Measurements from ENCODE around the gene EVX2. TPM values are rescaled to one million over a fixed set of nuclear protein-coding genes. Genes with fewer than 3 reads are reported as not detected.

EVX2 gene
- total RNA-seq, 2 experiments from 2014 or later: not detected

DNA sequence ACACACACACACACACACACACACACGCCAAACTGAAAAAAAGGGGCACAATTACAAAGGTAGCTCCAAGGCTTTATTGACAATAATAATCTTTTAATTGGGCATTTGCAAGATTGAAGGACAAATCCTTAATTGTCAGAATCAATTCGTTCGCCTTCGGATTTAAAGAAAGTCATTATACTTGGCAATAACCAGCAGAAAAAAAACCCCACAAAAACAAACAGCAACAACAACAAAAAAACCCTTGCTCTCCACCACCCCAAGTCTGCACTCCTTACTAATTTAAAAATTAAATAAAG lies 44.0 kb upstream of the EVX2 start:
- peaks cover 31% of the 10 kb centered on the region for H3K4me1 Mint-ChIP-seq
- no peak overlapping the region for H3K27ac Mint-ChIP-seq
- CTCF ChIA-PET: interaction anchor here (0.7 to 4.2 kb wide), 30 partner anchors 8 to 1168 kb away, joined by 3 to 68 read pairs (median 6); no protein-coding TSS in a partner anchor
- H3K9me3 Mint-ChIP-seq (ENCODE audit: low read depth): no peaks in the 10 kb centered on the region
- ATAC-seq (no peak), DNase-seq (no peak)
- H3K27me3 Mint-ChIP-seq: peaks cover 69% of the 10 kb centered on the region
- H3K36me3 Mint-ChIP-seq (ENCODE audit: low read depth): no peaks in the 10 kb centered on the region
- POLR2A ChIA-PET: no interaction called here
- H3K4me3 Mint-ChIP-seq: peak overlapping the region; percentile 9
- intact Hi-C loops (cut with DNase I, micrococcal nuclease): loop anchor here (1.0 to 10.0 kb wide), 13 partner anchors 35 to 1793 kb away; partner anchors contain the start of gene SP9 (in 1 of the 2)

DNA sequence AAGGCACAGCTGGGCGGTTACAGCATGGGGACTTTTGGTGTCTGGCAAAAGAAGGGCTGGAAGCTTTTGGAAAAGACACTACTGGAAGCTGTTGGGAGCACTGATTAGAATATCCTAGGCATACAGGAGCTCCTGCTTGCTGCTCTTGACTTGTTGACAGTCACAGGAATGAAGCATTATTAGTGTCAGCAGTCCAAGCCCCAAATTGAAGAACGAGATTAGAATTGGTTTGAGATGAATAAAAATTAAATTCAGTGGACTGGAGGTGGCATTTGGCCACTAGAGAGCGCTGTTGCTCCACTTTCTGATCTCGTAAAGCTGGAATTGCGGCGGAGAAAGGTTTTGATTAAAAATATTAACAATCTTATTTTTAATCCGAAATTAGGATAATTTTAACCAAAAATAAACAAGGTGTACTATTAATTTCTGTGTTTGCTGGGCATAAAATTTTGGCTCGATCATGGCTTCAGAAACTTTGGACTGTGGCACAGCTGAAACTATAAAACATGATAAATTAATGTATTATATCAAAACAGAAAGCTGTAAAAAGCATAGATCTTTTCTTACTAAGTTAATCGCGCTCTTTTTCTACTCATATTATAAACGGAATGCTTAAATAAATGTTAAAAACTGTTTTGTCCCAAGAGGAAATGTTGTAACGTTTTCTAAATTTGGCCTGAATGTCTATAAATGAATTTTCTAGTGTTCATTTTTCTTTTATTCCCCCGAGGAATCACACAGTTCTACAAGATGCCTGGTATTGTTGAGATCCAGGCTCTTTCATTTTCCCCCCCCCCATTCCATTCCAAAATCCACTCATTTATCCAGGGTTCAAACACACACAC lies 43.4 kb upstream of the EVX2 start:
- POLR2A ChIA-PET: no interaction called here
- intact Hi-C loops (cut with DNase I, micrococcal nuclease): loop anchor here (1.0 to 10.0 kb wide), 13 partner anchors 35 to 1792 kb away; partner anchors contain the start of gene SP9 (in 1 of the 2)

DNA sequence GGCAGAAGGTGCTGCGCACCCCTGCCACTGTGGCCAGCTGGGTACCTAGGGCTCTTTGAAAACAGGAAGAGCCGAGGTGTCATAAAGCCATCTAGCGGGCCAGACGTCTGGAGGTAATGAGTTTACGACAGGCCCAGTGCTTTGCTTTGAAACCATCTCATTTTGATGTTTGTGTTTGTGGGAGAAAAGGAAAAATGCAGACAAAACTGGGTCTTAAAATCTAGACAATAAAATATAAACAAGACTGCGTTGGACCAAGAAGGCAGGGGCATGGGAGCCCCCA lies 42.0 kb upstream of the EVX2 start:
- H3K9me3 Mint-ChIP-seq (ENCODE audit: low read depth): no peaks in the 10 kb centered on the region
- H3K4me3 Mint-ChIP-seq: no peak overlapping the region
- no peaks in the 10 kb centered on the region for H3K36me3 Mint-ChIP-seq (ENCODE audit: low read depth)
- H3K4me1 Mint-ChIP-seq: peaks cover 24% of the 10 kb centered on the region
- CTCF ChIA-PET: interaction anchor here (1.1 to 4.2 kb wide), 8 partner anchors 8 to 727 kb away, joined by 3 to 68 read pairs (median 14); no protein-coding TSS in a partner anchor
- ATAC-seq (no peak), DNase-seq (no peak)
- POLR2A ChIA-PET: no interaction called here
- intact Hi-C loops (cut with DNase I, micrococcal nuclease): loop anchor here (2.0 to 10.0 kb wide), 7 partner anchors 37 to 1791 kb away; partner anchors contain the start of gene SP9 (in 1 of the 2)
- peaks cover 61% of the 10 kb centered on the region for H3K27me3 Mint-ChIP-seq
- H3K27ac Mint-ChIP-seq: no peak overlapping the region

More for the DNA sequence above, 43.4 kb upstream of the EVX2 start:
- no peak for ATAC-seq
- H3K36me3 Mint-ChIP-seq (ENCODE audit: low read depth): no peaks in the 10 kb centered on the region
- CTCF ChIA-PET: interaction anchor here (0.6 to 4.2 kb wide), 54 partner anchors 9 to 1169 kb away, joined by 3 to 68 read pairs (median 4); partner anchors contain the start of gene HOXD4
- H3K27ac Mint-ChIP-seq: no peak overlapping the region
- peak; percentile 81 for DNase-seq
- no peak overlapping the region for H3K4me3 Mint-ChIP-seq
- H3K9me3 Mint-ChIP-seq (ENCODE audit: low read depth): no peaks in the 10 kb centered on the region
- H3K4me1 Mint-ChIP-seq: peaks cover 31% of the 10 kb centered on the region
- H3K27me3 Mint-ChIP-seq: peaks cover 67% of the 10 kb centered on the region

DNA sequence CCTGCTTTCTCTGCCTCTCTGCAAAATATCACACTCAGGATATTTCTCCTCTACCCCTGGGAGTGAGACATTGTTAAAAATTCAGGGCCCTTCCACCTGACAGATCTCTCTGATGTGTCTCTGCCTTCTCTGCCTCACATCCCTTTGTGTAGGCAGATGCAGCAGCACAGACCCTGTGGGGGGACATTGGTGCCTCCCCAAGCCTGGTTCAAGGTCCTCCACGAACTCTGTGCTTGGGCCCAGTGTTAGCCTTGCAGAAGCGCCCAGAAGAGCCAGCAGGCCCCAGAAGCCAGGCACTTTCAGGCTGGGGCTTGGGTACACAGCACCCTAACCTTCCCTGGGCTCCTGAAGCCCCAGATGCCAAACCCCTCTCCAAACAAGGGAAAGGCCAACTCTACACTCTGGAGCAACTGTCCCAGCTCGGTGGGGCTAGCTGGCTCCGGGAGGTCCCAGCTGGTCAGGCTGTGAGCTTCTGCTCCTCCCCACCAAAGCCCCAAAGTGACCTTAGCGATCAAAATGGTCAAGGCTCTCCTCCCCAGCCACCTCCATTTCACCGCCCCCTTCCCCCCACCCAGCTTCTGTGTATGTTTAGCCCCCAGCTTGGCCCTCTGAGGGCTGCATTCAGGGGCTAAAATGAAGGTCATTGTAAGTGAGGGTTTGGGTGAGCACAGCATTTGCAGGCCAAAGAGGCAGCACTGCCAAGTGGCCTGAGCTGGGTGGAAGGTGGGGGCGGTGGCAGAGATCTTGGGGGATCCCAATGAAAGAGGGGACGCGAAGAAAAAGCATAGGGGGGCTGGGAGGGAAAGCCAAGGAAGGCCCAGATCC lies 41.4 kb upstream of the EVX2 start:
- intact Hi-C loops (cut with DNase I, micrococcal nuclease): loop anchor here (5.0 to 10.0 kb wide), 6 partner anchors 37 to 1790 kb away; partner anchors contain the start of genes EVX2 (in 1 of the 2) and SP9 (in 1 of the 2)
- H3K9me3 Mint-ChIP-seq (ENCODE audit: low read depth): no peaks in the 10 kb centered on the region
- no peak for ATAC-seq
- H3K4me1 Mint-ChIP-seq: peaks cover 22% of the 10 kb centered on the region
- peaks cover 65% of the 10 kb centered on the region for H3K27me3 Mint-ChIP-seq
- ChIA-PET POLR2A (no interaction called here), CTCF (interaction anchor here (1.1 to 4.2 kb wide), 8 partner anchors 9 to 727 kb away, joined by 3 to 68 read pairs (median 14); no protein-coding TSS in a partner anchor)
- no peak overlapping the region for H3K4me3 Mint-ChIP-seq
- H3K27ac Mint-ChIP-seq: no peak overlapping the region
- no peaks in the 10 kb centered on the region for H3K36me3 Mint-ChIP-seq (ENCODE audit: low read depth)
- DNase-seq: no peak

DNA sequence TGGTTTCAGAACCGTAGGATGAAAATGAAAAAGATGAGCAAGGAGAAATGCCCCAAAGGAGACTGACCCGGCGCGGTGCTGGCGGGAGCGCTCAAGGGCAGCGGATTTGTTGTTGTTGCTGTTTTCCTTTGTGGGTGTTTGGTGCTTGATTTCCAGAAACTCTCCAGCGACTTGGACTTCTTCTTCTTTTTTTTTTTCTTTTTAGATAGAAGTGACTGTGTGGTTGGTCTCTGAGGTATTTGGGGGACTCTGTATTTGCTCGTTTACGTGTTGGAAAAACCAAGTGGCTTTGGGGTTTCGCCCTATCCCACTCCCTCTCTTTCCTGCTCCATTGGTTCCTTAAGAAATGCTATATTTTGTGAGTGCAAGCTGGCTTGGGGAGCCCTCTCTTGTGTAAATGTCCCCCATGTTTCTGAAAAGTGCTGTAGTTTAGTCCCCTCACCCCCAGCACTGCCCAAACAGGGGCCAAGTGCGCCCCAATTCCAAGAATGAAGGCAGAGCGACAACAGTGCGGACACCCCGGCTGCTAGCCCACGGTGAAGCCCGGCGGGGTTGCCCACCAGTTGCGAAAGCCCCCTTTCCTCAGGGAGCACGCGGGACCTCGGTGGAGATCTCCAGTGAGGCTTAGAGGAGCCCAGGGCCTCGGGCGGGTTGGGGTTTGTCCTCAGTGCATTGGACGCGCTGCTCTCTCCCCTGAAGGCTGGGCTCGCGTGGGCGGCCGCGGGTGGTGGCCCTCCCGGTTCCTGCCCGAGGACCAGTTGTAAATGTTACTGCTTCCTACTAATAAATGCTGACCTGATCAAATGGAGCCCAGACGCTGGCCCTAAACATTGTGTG lies 40.6 kb upstream of the EVX2 start:
- ATAC-seq: no peak
- H3K4me1 Mint-ChIP-seq: peaks cover 22% of the 10 kb centered on the region
- H3K27me3 Mint-ChIP-seq: peaks cover 72% of the 10 kb centered on the region
- POLR2A ChIA-PET: no interaction called here
- no peak overlapping the region for H3K27ac Mint-ChIP-seq
- H3K36me3 Mint-ChIP-seq (ENCODE audit: low read depth): no peaks in the 10 kb centered on the region
- H3K4me3 Mint-ChIP-seq: no peak overlapping the region
- DNase-seq: no peak
- CTCF ChIA-PET: interaction anchor here (0.6 kb wide), 1 partner anchor 526 kb away, joined by 3 read pairs; no protein-coding TSS in a partner anchor
- H3K9me3 Mint-ChIP-seq (ENCODE audit: low read depth): no peaks in the 10 kb centered on the region
- intact Hi-C loops (cut with DNase I, micrococcal nuclease): loop anchor here (5.0 to 10.0 kb wide), 2 partner anchors 42 to 1790 kb away; partner anchors contain the start of genes EVX2 (in 1 of the 2) and SP9 (in 1 of the 2)

DNA sequence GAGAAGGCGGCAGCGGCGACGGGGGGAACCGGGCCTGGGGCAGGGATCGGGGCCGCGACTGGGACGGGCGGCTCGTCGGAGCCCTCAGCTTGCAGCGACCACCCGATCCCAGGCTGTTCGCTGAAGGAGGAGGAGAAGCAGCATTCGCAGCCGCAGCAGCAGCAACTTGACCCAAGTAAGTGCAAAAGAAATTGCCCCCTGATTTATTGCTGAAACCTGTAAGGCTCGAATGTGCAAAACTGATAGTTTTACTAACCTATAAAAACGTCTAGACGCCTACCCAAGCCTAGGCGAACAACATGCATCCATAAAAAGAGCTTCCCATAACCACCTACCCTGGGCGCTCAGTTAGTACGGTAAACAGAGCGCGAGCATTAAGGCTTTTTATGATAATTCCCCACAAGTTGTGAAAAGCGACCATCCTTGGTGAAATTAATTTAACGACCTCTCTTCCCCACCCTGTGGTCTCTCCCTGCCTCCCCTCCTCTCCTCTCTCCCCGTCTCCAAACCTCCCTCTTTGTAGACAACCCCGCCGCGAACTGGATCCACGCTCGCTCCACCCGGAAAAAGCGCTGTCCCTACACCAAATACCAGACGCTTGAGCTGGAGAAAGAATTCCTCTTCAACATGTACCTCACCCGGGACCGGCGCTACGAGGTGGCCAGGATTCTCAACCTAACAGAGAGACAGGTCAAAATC lies 39.8 kb upstream of the EVX2 start:
- intact Hi-C loops (cut with DNase I, micrococcal nuclease): loop anchor here (2.0 to 10.0 kb wide), 4 partner anchors 17 to 1789 kb away; partner anchors contain the start of genes EVX2 (in 2 of the 2), HOXD11 (in 1 of the 2) and SP9 (in 1 of the 2)
- H3K4me1 Mint-ChIP-seq: peaks cover 20% of the 10 kb centered on the region
- no peak for ATAC-seq

DNA sequence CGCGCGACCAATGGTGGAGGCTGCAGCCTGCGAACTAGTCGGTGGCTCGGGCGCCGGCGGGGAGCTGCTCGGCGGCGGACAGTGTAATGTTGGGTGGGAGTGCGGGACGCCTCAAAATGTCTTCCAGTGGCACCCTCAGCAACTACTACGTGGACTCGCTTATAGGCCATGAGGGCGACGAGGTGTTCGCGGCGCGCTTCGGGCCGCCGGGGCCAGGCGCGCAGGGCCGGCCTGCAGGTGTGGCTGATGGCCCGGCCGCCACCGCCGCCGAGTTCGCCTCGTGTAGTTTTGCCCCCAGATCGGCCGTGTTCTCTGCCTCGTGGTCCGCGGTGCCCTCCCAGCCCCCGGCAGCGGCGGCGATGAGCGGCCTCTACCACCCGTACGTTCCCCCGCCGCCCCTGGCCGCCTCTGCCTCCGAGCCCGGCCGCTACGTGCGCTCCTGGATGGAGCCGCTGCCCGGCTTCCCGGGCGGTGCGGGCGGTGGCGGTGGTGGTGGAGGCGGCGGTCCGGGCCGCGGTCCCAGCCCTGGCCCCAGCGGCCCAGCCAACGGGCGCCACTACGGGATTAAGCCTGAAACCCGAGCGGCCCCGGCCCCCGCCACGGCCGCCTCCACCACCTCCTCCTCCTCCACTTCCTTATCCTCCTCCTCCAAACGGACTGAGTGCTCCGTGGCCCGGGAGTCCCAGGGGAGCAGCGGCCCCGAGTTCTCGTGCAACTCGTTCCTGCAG lies 39.1 kb upstream of the EVX2 start, which contains the start of gene HOXD9:
Gene HOXD9, plus strand, starts transcription at position 37 of the 728 bp plus-strand sequence. Its CDS starts 50 bp downstream, at position 87.
- H3K4me3 Mint-ChIP-seq: peak within 1 kb of the TSS; percentile 52
- H3K9me3 Mint-ChIP-seq (ENCODE audit: low read depth): peaks cover 3% of the 10 kb centered on the region
- ATAC-seq (peak; percentile 64), DNase-seq (peak; percentile 64)
- H3K27ac Mint-ChIP-seq: no peak within 1 kb of the TSS
- ChIA-PET POLR2A (interaction anchor here (0.7 kb wide), 1 partner anchor 49 kb away, joined by 3 read pairs; no protein-coding TSS in a partner anchor), CTCF (interaction anchor here (0.7 to 1.2 kb wide), 4 partner anchors 9 to 529 kb away, joined by 3 to 4 read pairs (median 3); no protein-coding TSS in a partner anchor)
- peaks cover 13% of the 10 kb centered on the region for H3K4me1 Mint-ChIP-seq
- intact Hi-C loops (cut with DNase I, micrococcal nuclease): loop anchor here (2.0 to 10.0 kb wide), 4 partner anchors 16 to 1788 kb away; partner anchors contain the start of genes EVX2 (in 2 of the 2), HOXD11 (in 1 of the 2) and SP9 (in 1 of the 2)
- no peaks in the 10 kb centered on the region for H3K36me3 Mint-ChIP-seq (ENCODE audit: low read depth)
- H3K27me3 Mint-ChIP-seq: peaks cover 72% of the 10 kb centered on the region

More for the DNA sequence above, 39.8 kb upstream of the EVX2 start:
- Mint-ChIP-seq H3K36me3 (ENCODE audit: low read depth) (no peaks in the 10 kb centered on the region), H3K9me3 (ENCODE audit: low read depth) (peaks cover 3% of the 10 kb centered on the region), H3K27ac (no peak overlapping the region), H3K4me3 (no peak overlapping the region), H3K27me3 (peaks cover 73% of the 10 kb centered on the region)
- POLR2A ChIA-PET: no interaction called here
- DNase-seq: peak; percentile 9
- CTCF ChIA-PET: interaction anchor here (0.6 kb wide), 1 partner anchor 526 kb away, joined by 3 read pairs; no protein-coding TSS in a partner anchor

DNA sequence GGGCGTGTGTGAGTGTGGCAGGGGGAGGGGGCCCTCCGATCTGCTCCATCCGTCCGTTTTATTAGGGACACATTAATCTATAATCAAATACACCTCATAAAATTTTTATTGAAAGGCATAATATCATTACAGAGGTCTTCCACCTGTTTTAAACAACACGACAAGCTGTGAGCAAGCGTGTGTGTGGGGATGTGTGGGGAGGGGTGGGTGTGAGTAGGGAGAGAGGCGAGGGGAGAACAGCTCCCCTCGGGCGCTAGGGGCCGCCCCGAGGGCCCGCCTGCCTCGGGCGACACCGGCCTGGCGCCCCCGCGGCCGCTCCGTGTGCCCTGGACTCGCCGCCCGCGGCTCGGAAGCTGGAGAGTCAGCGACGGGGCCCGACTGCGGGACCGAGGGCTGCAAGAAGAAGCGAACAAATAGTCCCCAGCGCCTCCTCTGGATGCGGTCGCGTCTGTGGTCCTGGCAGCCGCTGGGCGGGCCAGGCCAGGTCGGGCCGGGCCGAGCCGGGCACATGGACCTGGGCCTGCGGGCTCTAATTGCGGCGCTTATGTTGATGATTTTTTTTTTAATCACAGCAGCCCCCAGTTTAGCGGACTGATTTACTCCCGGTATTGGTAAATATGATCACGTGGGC lies 38.4 kb upstream of the EVX2 start:
- ChIA-PET CTCF (interaction anchor here (0.7 to 2.8 kb wide), 7 partner anchors 9 to 530 kb away, joined by 3 to 12 read pairs (median 3); no protein-coding TSS in a partner anchor), POLR2A (interaction anchor here (0.7 kb wide), 1 partner anchor 49 kb away, joined by 3 read pairs; no protein-coding TSS in a partner anchor)
- Mint-ChIP-seq H3K4me1 (peaks cover 7% of the 10 kb centered on the region), H3K27ac (no peak overlapping the region), H3K4me3 (peak overlapping the region; percentile 52), H3K9me3 (ENCODE audit: low read depth) (peaks cover 3% of the 10 kb centered on the region), H3K27me3 (peaks cover 70% of the 10 kb centered on the region), H3K36me3 (ENCODE audit: low read depth) (no peaks in the 10 kb centered on the region)
- no peak for DNase-seq
- intact Hi-C loops (cut with DNase I, micrococcal nuclease): loop anchor here (2.0 to 10.0 kb wide), 4 partner anchors 15 to 1787 kb away; partner anchors contain the start of genes EVX2 (in 2 of the 2), HOXD11 (in 1 of the 2) and SP9 (in 1 of the 2)
- peak; percentile 26 for ATAC-seq
